NCI-H2029 treated with DMSO at 0.1 percent for 48 hours (cell line): Measurements from ENCODE around the gene PARD3B.
"Not testable (repeated sequence)": the region's sequence is repeated elsewhere in the genome, so short reads cannot be mapped to it uniquely, and the experiment has no call there.

ENCODE experiments used
- DNase-seq: peaks from one replicate; lab custom pipeline; 2025; lab: John Stamatoyannopoulos, UW

Gene PARD3B

GRCh38 chr2:205462681-205463345 is 917.5 kb downstream of the PARD3B start:
- no peak for DNase-seq

GRCh38 chr2:205463466-205464025 is 918.3 kb downstream of the PARD3B start:
- no peak for DNase-seq

- no peak for DNase-seq
Measured at GRCh38 chr2:205464681-205465080, 919.4 kb downstream of the PARD3B start.

- DNase-seq = no peak
Measured at GRCh38 chr2:205465791-205466190, 920.5 kb downstream of the PARD3B start.

GRCh38 chr2:205471776-205472175 is 926.5 kb downstream of the PARD3B start:
- DNase-seq = no peak

GRCh38 chr2:205473791-205474190 is 928.5 kb downstream of the PARD3B start:
- no peak for DNase-seq

GRCh38 chr2:205474741-205475415 is 929.6 kb downstream of the PARD3B start:
- DNase-seq = no peak

DNA sequence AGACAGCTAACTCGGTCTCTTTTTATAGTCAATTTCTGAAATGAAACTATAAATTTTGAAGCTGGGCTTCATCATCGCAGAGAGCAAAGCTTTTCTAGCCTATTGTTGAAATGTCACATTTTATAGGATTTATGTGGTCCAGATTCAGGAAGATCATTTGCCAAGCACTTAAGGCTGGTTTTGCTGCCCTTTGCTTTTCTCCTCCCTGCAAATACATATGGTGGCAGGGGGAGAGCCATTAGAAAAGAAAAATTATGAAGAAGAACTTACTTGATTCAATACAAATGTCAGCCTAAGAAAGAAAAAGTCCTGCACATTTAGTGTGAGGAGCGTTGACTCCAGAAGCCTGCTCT is 930.1 kb downstream of the PARD3B start:
- no peak for DNase-seq

DNA sequence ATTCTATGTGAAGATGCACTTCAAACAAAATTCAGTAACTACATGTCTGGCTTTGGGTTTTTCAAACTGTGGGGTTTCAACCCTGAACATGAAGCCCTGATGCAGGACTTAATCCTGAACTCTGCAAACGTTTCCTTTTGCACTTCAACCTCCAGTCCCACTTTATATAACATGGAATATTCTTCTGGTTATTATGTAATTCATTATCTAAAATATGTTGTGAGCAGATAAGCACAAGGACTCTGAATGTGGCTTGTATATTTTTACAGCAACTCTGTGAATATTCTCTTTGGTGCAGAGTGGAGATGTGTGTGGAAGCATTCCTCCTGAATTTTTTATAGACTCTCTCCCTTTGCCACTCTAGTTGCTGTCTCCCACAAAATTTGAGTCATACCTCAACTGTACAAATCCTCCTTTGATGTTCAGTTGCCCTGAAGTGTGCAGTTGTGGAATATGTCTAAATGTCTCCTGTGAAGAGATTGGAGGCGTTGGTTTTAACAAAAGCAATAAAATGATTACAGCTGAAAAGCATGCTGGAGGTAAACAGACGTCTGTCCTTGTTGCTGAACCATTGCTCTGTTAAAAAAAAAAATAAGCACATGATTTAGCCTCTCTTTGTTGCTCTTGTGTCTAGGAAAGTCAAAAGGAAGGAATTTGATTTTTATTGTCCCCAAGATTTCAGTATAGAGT is 931.9 kb downstream of the PARD3B start:
- no peak for DNase-seq

DNA sequence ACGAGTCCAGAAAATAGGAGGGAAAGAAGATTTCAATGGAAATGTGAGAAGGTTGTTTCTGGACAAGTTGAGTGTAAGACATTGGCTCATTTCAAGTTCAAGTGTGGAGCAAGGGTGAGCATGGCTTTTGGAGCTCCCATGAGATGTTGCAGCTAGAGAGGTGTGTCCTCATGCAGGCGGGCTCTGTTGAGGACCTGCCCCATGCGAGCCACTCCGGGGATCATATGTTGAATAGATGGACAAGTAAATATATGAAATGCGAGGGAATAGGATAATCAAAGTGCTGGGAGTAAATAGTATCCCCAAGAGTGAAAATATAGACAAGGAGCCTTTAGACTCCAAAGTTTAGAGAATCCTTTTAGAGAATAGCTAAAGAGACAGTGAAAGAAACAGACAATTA is 936.6 kb downstream of the PARD3B start:
- no peak for DNase-seq

GRCh38 chr2:205482399-205483081 is 937.3 kb downstream of the PARD3B start:
- DNase-seq = no peak

DNA sequence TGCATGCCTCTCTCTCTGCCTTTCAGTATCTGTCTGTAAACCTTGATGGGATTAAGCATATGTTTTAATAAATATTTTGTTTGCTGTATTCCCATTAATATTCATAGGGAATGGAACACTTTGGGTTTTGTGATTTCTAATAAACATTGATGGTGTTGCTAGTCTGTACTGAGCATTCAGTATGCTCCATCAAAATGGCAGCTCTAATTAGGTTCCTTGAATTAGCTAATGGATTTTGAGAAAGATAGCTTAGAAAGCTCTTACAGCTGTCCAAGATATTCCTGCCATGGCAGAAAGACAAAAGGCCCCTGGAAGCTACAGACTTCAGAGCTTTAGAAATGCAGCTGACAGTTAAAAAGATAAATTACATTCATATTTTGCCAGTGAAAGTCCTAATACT is 937.8 kb downstream of the PARD3B start:
- DNase-seq = no peak

DNA sequence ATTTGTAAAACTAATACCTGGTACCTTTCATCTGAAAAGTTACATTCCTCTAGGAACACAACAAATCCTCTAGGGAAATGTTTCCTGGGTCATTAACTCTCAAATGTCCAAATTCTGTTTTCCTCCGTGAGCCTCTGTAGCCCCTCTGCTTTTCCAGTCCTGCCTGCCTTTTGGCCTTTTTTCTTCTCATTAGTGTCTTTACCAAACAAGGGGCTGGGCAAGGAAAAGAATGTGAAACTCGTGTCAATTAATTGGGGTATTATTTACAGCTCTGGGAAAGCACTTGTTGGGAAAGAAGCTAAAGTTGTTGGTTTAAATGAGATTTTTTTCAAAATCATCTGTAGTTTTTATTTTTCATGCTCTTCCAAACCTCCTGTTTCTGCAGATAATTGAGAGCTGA is 938.9 kb downstream of the PARD3B start:
- no peak for DNase-seq

DNA sequence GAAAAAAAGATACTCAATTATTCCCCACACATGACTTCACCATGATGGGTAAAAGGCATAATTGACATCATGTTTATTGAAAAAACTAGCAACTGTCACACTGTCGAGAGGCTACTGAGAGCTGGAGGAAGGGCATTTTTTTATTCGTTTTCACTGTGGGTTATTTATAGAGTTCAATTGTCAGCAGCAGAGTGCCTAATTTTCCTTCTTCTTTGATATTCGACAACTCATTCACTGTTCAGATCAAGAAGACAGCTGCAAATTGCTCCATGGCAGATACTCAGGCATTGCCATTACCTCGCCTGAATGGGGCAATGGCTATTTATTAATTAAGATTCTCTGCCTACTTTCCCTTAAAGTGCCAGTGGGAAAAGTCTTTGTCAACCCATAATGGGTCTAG is 939.5 kb downstream of the PARD3B start:
- DNase-seq = no peak

DNA sequence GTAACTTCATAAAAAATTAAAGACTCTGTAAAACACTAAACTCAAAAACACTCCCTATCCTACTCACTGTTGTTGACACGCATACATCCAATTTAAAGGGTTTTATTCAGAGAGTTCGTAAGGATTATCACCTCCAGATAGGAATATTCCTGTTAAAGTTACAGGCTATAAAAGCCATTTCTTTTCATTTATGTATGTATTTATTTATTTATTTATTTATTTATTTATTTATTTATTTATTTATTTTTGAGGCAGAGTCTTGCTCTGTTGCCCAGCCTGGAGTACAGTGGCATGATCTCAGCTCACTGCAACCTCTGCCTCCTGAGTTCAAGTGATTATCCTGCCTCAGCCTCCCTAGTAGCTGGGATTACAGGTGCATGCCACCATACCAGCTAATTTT is 948.3 kb downstream of the PARD3B start:
- not testable (repeated sequence) for DNase-seq

DNA sequence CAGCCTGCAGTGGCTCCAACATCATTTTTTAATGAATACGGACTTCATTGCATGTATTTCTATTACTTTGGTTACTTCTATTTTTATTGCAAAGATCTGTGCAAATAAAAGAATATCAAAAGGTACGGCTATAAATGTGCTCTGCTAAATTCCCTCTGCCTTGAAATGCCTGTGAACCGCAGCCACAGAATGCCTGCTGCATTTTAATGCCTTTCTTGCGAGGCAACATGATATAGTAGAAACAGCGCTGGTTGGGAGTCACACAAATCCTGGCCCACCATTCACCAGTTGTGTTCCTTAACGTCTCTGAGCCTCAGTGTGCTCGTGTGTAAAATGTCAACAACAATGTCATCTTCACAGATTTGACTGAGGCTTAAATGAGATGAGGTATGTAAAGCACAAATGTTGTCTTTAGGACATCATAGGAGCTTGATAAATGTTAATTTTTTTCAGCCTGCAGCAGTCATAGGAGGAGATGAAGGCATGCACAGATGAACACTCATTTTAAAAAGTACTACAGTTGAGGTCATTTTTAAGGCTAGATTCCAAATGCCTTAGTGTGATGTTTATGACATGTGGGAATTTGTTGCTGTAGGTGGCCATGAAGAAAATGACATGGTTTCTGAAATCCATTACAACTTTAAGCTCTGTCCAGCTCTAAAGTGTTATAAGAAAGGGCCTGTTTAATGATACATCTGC is 949.4 kb downstream of the PARD3B start:
- DNase-seq = no peak

GRCh38 chr2:205495819-205496218 is 950.5 kb downstream of the PARD3B start:
- no peak for DNase-seq

DNA sequence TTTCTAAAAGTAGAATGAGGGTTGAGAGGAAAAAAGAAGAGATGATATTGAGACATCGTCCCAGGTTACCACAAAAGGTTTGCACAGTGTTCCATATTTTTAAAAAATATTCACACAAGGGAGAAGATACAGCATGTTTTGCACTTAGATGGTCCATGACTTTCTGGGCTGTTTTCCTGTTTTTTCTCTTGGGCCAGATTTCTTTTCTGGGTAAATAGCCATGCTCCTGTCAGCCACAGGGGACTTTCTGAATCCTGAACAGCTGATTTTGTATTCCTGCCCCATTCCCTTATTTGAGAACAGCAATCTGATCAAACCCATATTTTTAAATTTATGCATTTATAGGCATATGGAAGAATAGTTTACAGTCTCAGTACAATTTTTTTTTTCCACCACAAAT is 951.1 kb downstream of the PARD3B start:
- DNase-seq = no peak

GRCh38 chr2:205496772-205497171 is 951.5 kb downstream of the PARD3B start:
- DNase-seq = no peak

- no peak for DNase-seq
Measured at GRCh38 chr2:205499006-205499405, 953.7 kb downstream of the PARD3B start.

- no peak for DNase-seq
Measured at GRCh38 chr2:205500065-205500464, 954.8 kb downstream of the PARD3B start.

DNA sequence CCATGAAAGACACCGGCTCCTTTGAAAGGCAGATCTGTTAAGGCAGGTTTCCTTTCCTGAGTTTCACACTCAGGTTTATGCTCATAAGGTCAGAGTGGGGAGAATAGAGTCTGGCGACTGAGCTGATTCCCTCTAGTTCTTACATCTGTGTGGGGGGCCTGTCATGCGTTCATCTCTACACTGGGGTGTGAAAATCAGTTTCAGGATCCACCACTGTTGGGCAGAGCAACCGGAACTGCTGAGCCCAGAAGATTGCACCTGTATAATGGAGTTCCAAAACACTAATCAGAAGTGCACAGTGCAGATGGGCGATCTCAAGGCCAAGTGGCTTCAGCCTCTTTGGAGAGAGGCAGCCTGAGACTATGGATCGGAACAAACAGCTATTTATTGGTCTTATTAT is 955.7 kb downstream of the PARD3B start:
- DNase-seq = no peak
